SK-N-MC (cell line): ENCODE measurements around the gene KNTC1.

Experiments used
- EZH2 ChIP-seq: fragments of 200-600 bp; sonication (generic); IDR thresholded peaks from one replicate; pipeline ENCODE4 v1.6.1; 2017; ENCODE audit warnings: antibody characterized with exemption
- FOXP2 ChIP-seq: optimal IDR thresholded peaks from 2 replicates; pipeline ENCODE3; 2011; ENCODE audit warnings: mild to moderate bottlenecking, moderate library complexity; ENCODE audit not compliant: insufficient read depth; ENCODE audit errors: extremely low read length, control extremely low read depth
- POLR2AphosphoS5 ChIP-seq: IDR thresholded peaks from 2 replicates; pipeline ENCODE4 v1.6.1; 2012; ENCODE audit warnings: mild to moderate bottlenecking, low read depth, low read length, borderline replicate concordance

DNA sequence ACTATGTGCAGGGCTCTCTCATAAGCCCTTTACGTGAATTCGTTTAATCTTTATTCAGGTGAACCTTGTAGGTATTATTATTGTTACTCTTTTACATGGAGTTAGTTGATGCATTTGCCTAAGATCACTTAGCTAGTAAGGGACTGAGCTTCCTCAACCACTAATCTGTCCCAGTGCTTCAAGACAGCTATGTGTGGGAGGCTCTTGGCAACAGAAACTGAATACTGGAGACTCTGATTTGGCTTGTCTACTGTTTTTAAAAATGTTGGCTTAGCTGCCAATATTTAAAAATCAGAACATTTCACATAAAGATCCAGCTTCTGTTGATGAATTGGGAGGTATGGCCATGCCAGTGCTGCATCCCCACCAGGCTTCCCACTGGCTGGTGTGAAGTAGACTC lies 6.8 kb downstream of the KNTC1 start:
- TF ChIP-seq EZH2 (no peak), POLR2AphosphoS5 (no peak), FOXP2 (no peak)
